ENCODE results near the gene ECD.

Gene ECD

DNA sequence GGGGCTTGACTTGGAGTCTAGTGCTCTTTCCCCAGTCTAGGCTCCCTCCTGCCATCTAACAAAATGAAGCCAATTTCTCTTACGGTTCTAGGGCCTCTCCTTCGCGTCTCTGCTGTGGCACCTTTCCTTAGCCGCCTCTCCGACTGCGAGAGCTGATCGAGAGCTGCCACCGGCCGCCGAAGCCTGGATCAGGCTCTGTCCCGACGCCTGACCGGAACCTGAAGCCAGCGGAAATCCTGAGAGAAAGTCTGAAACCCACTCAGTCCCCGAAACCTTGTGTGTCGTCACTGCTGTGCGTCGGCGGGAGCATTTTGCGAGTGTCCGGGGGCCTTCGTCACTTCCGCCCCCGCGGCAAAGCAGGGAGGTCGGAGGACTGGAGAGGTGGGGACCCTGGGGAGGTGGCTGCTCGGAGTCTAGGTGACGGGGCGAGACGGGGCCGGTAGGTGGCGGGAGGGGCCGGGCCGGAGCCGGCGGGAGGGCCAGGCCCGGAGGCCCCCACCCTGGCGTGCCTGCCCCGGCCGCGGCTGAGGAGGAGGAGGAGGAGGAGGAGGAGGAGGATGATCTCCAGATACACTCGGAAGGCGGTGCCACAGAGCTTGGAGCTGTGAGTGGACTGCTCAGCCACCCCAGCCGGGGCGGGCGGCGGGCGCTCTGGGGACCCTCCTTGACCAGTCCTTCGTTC, at the start of gene ECD, which contains the start of gene FAM149B1:
Gene ECD (minus strand): TSS at position 226 of the 682 bp plus-strand sequence. CDS start 4,071 bp downstream, outside the sequence.
Gene FAM149B1 (plus strand): TSS at position 337 of the 682 bp plus-strand sequence. CDS start 221 bp downstream, at position 558.
- FAIRE-seq (peak; percentile 91), DNase-seq (ENCODE audit: insufficient read length, low spot score) (peak; percentile 94)

DNA sequence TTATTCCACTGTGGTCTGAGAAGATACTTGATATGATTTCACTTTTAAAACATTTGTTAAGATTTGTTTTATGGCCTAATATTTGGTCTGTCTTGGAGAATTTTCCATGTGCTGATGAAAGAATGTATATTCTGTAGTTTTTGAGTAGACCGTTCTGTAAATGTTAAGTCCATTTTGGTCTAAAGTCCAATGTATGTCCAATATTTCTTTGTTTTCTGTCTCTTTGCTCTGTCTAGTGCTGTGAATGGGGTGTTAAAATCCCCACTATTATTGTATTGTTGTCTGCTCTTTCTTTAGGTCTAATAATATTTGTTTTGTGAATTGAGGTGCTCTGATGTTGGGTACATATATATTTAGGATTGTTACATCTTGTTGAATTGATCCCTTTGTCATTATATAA, 47.9 kb upstream of the ECD start:
- DNase-seq (ENCODE audit: insufficient read length, low spot score) (no peak), FAIRE-seq (no peak)

DNA sequence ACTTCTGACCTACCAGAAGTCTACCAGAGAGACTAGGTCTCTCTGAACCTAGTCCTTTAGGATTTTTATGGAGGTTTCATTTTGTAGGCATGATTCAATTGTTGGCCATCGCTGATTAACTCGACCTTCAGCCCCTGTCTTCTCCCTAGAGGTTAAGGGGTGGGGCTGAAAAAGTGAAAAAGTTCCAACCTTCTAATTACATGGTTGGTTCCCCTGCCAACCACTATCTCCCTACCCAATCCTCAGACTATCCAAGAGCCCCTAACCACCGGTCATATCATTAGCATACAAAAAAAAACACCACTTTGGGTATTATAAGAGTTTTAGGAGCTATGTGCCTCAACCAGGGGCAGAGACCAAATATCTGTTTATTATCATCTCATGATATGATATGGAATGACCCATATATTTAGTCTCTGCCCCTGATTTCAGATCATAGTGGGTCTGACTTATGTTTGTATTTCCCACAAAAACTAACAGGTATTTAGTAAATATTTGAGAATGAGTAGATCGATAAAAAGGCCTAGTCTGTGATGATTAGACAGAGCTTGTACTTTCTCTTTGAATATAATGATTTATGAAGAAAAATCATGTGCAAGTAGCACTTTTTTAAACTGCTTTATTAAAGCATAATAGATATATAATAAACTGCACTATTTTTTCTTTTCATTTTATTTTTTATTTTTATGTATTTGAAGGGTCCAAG, 43.5 kb upstream of the ECD start:
- no peak for DNase-seq (ENCODE audit: insufficient read length, low spot score)
- FAIRE-seq = no peak

DNA sequence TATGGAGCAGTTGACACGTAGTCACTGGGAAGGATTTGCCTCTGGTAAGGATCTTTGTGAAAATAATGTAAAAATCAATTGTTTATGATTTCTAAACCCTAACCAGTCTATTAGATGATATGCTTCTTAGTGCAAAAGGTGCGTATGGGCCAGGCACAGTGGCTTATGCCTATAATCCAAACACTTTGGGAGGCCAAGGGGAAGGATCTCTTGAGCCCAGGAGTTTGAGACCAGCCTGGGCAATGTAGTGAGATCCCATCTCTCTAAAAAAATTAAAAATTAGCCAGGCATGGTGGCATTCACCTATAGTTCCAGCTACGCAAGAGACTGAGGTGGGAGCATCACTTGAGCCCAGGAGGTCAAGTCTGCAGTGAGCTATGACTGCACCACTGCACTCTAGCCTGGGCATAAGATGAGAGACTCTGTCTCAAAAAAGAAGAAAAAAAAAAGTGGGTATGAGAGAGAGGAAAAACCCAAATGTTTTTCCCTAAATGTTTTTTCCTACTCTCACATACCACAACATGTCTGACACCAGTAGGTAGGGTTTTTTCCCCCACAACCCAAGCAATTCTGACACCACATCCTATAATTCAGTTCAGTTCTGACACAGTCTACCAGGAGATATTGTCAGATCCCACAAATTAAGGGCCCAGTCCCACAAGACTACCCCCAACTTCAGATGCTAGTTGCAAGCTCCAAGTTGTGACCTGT, 42.7 kb upstream of the ECD start:
- no peak for DNase-seq (ENCODE audit: insufficient read length, low spot score)
- FAIRE-seq = no peak

DNA sequence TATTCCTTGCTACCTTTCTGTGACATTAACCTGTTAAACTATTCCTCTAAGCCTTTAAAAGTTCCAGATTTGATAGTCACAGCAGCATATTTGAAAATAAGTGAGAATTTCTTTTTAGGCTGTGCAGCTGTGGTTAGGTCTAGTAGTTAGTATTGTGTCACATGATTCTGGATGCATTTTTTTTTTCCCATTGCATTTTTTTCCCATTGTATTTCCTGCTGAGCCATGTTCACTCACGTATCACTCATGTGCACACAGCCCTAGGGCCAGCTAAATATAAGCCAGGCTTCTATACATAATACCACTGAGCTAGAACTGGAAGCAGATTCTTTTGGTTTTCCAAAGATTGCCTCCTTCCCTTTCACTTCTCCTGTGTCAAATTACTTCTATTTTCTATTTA, 41.9 kb upstream of the ECD start:
- FAIRE-seq (no peak), DNase-seq (ENCODE audit: insufficient read length, low spot score) (no peak)

DNA sequence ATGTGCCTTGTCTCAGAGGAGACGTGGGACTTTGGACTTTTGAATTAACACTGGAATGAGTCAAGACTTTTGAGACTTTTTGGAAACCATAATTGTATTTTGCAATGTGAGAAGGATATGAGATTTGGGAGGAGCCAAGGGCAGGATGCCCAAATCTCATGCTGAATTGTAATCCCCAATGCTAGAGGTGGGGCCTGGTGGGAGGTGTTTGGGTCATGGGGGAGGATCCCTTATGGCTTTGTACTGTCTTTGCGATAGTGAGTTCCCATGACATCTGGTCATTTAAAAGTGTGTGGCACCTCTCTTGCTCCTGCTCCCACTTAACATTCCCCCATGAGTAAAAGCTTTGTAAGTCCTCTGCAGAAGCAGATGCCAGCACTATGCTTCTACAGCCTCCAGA, 40.1 kb upstream of the ECD start:
- DNase-seq (ENCODE audit: insufficient read length, low spot score) (no peak), FAIRE-seq (no peak)

DNA sequence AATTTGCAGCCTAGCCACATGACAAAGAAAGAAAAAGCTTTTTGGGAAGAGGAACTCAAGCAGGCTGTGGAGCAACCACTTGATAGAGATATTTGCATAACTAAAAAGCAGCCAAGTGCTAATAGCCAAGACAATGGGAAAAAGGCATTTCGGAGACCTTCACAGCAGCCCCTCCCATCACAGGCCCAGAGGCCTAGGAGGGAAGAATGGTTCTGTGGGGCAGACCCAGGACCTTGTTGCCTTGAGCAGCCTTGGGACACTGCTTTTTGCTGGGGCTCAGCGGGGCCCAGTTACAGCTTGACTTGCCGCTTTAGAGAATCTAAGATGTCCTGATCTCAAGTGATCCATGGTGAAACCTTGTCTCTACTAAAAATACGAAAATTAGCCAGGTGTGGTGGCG, 38.6 kb upstream of the ECD start:
- no peak for FAIRE-seq
- DNase-seq (ENCODE audit: insufficient read length, low spot score) = no peak

DNA sequence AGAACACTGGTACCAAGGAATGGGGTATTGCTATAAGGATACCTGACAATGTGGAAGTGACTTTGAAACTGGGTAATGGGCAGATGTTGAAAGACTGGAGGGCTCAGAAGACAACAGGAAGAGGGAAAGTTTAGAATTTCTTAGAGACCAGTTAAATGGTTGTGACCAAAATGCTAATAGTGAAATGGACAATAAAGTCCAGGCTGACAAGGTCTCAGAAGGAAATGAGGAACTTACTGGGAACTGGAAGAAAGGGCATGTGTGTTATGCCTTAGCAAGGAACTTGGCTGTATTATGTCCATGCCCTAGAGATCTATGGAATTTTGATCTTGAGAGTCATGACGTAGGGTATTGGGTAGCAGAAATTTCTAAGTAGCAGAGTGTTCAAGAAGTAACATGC, 38.1 kb upstream of the ECD start:
- DNase-seq (ENCODE audit: insufficient read length, low spot score) (no peak), FAIRE-seq (no peak)

DNA sequence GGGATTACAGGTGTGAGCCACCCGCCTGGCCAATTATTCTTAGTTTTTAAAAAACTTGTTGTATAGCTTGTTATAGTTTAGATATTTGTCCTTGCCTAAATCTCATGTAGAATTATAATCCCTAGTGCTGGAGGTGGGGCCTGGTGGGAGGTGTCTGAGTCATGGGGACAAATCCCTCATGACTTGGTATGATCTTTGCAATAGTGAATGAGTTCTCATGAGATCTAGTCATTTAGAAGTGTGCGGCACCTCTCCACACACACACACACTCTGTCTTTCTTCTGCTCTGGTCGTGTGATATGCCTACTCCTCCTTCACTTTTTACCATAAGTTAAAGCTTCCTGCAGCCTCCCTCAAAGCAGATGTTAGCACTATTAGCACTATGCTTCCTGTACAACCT, 37.3 kb upstream of the ECD start:
- FAIRE-seq (no peak), DNase-seq (ENCODE audit: insufficient read length, low spot score) (no peak)

DNA sequence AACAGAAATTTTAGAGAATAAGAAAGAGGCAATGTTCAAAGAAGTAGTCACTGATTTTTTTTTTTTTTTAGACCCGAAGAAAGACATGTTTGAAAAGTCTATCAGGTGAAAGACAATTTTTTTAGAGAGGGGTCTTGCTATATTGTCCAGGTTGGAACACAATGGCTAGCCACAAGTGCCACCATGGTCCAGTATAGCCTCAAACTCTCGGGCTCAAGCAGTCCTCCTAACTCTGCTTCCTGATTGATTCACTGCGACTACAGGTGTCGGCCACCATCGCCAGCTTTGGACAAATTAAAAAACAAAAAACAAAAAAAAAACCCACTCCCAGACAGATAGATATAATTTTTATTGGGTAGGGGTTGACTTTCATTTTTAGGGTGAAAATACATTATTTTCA, 22.4 kb upstream of the ECD start:
- DNase-seq (ENCODE audit: insufficient read length, low spot score) (no peak), FAIRE-seq (no peak)

DNA sequence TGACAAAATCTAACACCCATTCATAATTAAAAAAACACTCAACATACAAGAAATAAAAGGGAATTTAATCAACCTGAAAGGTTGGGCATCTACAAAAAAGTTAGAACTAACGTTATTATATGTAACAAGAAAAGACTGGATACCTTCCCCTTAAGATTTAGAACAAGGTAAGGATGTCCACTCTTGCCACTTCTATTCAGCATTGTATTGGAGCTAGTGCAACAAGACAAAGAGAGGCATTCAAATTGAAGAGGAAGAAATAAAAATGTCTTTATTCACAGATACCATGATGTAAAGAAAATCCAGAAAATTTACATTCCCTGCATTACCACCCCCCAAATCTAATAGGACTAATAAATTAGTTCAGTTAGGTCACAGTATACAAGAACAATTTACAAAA, 18.5 kb upstream of the ECD start:
- DNase-seq (ENCODE audit: insufficient read length, low spot score) (no peak), FAIRE-seq (no peak)

DNA sequence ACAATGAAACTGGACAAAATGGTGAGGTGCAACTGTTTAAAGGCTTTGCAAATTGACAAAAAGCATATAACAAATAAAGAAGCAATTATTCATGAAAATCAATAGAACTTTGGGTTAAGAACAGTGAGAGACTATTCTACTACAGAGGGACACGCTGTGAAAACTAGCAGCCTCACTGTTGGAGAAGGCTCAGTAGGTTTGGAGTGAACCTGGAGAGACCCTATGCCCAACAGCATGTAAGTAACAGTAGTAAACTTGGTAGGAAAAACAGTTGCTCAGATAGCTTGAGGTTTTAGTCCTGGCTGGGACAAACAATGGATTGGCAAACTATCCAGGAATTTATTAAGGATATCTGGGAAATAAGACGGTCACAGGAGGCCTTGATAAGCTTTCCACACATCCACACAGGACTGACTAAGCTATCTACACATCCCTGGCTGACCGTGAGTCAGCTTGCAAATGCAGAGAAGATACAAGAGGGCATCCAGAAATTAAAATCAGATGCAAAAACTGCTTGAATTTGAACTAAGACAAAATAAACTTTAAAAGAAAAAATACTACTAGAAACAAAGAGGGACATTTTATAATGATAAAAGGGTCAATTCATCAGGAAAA, 16.0 kb upstream of the ECD start:
- FAIRE-seq (no peak), DNase-seq (ENCODE audit: insufficient read length, low spot score) (no peak)

DNA sequence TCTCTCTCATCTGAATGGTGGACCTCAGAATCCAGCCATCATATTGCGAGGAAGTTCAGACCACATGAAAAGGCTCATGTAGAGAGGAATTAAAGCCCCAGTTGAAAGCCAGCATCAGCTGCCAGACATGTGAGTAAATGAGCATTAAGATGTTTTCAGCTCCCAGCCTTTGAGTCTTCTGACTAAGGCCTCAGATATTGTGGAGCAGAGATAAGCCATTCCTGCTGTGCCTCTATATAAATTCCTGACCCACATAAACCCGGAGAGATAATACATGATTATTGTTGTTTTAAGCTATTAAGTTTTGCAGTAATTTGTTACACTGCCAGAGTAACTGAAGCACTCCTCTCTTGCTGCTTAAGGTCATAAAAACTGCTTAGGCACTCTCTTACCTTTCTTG, 14.8 kb upstream of the ECD start:
- no peak for FAIRE-seq
- no peak for DNase-seq (ENCODE audit: insufficient read length, low spot score)

DNA sequence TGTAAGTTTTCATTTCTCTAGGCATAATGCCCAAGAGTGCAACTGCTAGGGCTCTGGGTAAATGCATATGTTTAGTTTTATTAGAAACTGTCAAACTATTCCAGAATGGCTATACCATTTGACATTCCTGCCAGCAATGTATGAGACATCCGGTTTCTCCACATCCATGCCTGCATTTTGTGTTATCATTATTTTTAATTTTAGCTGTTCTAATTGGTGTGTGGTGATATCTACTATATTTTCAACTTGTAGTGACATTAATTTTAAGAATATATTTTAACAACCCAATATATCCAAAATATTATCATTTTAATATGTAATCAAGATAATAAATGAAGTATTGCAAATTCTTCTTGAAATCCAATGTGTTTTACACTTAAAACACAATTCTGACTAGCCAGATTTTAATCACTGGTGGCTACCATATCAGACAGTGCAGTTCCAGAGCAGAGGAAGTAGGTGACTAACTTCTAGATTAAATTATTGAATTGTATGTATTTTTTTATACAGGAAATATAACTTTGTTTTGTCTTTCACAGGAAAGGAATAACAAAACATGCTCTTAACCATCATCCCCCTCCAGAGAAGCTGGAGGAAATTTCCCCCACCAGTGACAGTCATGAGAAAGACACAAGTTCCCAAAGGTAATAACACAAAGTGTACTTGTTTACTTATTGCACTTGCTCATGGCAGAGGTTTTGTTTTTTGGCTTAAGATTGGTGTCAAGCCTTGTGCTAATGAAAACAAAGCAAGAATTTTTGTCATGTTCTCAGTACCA, 6.5 kb upstream of the ECD start:
- no peak for DNase-seq (ENCODE audit: insufficient read length, low spot score)
- no peak for FAIRE-seq

DNA sequence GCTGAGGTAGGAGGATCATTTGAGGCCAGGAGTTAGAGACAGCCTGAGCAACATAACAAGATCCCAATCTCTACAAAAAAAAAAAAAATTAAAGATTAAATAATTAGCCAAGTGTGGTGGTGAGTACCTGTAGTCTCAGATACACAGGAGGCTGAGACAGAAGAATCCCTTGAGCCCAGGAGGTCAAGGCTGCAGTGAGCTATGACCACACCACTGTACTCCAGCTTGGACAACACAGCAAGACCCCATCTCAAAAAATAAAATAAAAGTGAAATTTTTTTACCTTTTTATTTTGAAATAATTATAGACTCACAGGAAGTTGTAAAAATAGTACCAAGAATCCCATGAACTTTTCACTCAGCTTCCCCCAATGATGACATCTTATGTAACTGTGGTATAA, 5.1 kb upstream of the ECD start:
- FAIRE-seq = no peak
- DNase-seq (ENCODE audit: insufficient read length, low spot score) = no peak

DNA sequence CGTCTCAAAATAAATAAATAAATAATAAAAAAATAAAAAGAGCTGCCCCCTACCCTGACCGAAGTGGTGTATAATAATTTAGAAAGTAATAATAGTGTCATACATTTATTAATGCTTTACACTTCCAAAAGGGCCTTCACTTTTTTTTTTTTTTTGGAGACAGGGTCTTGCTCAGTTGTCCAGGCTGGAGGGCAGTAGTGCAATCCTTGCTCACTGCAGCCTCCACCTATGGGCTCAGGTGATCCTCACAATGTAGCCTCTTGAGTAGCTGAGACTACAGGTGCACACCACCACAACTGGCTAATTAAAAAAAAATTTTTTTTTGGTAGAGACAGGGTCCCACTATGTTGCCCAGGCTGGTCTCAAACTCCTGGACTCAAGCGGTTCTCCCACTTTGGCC, 1.5 kb upstream of the ECD start:
- FAIRE-seq = no peak
- no peak for DNase-seq (ENCODE audit: insufficient read length, low spot score)

DNA sequence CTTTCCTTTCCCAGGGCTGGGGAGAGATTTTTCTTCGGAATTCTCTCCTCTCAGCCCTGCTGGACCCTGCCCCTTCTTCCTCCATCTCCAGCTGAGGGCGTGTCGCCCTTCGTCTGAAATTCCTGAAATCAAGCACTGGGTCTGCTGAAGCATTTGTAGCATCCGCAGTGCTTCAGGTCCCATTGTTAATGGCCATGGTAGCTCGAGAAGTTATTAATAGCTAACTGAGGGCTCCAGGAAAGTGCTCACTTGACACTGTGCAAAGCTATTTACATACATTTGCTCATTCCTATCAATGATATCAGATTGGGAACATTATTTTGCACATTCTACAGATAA, 626 bp upstream of the ECD start:
- DNase-seq (ENCODE audit: insufficient read length, low spot score) (no peak), FAIRE-seq (no peak)

DNA sequence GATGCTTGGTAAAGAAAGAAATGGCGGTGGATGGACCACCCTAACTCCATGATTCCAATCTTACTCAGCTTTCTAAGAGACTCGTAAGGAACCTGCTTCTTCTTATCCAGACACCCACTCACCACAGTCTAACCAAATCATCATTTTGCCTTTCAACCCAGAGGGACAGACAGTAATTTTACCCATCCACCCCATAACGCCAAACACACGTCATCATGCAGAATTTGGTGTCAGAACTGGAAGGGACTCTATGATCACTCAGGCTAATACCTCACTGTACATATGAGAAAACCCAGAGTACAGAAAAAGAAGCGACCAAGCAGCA, 388 bp downstream of the ECD start:
- FAIRE-seq (no peak), DNase-seq (ENCODE audit: insufficient read length, low spot score) (peak; percentile 2)

DNA sequence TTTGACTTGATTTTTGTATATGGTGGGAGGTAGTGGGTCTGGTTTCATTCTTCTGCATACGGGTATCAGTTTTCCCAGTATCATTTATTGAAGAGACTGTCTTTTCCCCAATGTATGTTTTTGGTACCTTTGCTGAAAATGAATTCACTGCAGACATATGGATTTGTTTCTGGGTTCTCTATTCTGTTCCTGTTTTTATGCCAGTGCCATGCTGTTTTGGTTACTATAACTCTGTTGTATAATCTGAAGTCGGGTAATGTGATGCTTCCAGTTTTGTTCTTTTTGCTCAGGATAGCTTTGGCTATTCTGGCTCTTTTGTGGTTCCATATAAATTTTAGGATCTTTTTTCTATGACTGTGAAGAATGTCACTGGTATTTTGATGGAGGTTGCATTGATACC, 836 bp downstream of the ECD start:
- FAIRE-seq = no peak
- no peak for DNase-seq (ENCODE audit: insufficient read length, low spot score)

DNA sequence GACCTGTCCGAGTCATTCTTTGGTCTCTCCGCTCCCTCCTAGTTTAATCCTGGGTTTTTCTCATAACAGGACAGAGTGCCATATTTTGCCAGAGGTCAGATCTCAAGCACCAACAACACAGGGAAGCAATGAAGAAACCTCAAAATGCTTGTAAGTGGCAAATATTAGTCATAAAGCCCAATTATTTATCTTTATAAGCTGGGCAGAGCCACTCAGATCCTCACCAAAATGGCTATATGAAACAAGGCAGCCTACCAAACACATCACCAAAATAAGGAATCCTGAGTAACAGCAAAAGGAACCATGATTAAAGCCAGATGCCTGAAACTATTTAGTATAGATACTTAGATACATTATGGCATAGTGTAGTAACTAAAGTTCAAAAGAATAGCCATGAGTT, 4.7 kb downstream of the ECD start:
- no peak for DNase-seq (ENCODE audit: insufficient read length, low spot score)
- no peak for FAIRE-seq

DNA sequence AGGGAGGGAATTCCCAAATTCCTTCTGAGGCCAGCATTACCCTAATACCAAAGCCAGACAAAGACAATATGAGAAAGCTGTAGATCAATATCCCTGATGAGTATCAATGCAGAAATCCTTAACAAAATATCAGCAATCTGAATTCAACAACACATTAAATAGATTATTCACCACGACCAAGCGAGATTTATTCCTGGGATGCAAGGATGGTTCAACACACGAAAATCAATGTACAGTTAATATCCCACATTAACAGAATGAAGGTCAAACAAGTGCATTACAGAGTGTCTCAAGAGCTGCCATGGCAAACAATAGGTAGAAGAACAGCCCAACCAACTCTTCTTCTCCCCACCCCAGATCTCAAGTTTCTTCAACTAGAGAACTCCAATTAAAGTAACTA, 6.1 kb downstream of the ECD start:
- no peak for DNase-seq (ENCODE audit: insufficient read length, low spot score)
- FAIRE-seq = no peak
